Nephron progenitor cell (in vitro differentiated cells): ENCODE data around the gene CDH11.

Experiments used
- DNase-seq: peaks from one replicate; pipeline ENCODE4 v3.0.0; 2021
- H3K27ac Mint-ChIP-seq: 2 replicates; pipeline ENCODE4 v1.8.0; 2021; ENCODE audit warnings: mild to moderate bottlenecking, moderate library complexity, mixed read lengths
- H3K27me3 Mint-ChIP-seq: 2 replicates; pipeline ENCODE4 v1.8.0; 2021; ENCODE audit warnings: mild to moderate bottlenecking, low read depth, mixed read lengths; ENCODE audit not compliant: poor library complexity
- H3K36me3 Mint-ChIP-seq: 2 replicates; pipeline ENCODE4 v1.8.0; 2021; ENCODE audit warnings: low read depth, mixed read lengths
- H3K4me1 Mint-ChIP-seq: 2 replicates; pipeline ENCODE4 v1.8.0; 2021; ENCODE audit warnings: mixed read lengths
- H3K4me3 Mint-ChIP-seq: 2 replicates; pipeline ENCODE4 v1.8.0; 2021; ENCODE audit warnings: mild to moderate bottlenecking, moderate library complexity, mixed read lengths
- H3K9me3 Mint-ChIP-seq: 2 replicates; pipeline ENCODE4 v1.8.0; 2021; ENCODE audit warnings: mild to moderate bottlenecking, moderate library complexity, mixed read lengths
- TF ChIP-seq, protein P1 (sequence below): fragments of 200-600 bp; sonication (generic); IDR thresholded peaks from 2 replicates; pipeline ENCODE4 v1.5.0; 2021; ENCODE audit warnings: antibody characterized with exemption

The CDH11 gene

DNA sequence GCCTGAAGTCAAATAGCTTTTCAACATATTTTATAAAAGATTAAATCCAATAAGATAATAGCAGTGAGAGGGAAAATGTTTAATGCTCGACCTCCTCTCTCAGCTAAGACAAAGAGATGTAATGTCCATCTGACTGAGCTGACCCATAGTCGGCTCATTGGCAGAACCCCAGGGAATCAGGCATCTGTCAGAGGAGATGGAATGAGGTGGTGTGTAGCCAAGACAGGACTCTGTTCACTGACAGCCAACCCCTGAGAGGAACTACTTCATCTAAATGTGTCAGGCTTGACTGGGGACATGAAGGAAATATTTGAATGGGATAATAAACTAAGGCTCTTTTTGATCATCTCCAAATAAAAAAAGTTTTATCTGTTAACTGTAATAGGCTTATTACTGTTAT lies 188.0 kb downstream of the CDH11 start:
- Mint-ChIP-seq H3K36me3 (no peaks in the 10 kb centered on the region), H3K4me1 (peaks cover 7% of the 10 kb centered on the region), H3K27ac (no peak overlapping the region), H3K27me3 (no peaks in the 10 kb centered on the region), H3K9me3 (peaks cover 1% of the 10 kb centered on the region), H3K4me3 (no peak overlapping the region)
- TF ChIP-seq, protein P1, sequence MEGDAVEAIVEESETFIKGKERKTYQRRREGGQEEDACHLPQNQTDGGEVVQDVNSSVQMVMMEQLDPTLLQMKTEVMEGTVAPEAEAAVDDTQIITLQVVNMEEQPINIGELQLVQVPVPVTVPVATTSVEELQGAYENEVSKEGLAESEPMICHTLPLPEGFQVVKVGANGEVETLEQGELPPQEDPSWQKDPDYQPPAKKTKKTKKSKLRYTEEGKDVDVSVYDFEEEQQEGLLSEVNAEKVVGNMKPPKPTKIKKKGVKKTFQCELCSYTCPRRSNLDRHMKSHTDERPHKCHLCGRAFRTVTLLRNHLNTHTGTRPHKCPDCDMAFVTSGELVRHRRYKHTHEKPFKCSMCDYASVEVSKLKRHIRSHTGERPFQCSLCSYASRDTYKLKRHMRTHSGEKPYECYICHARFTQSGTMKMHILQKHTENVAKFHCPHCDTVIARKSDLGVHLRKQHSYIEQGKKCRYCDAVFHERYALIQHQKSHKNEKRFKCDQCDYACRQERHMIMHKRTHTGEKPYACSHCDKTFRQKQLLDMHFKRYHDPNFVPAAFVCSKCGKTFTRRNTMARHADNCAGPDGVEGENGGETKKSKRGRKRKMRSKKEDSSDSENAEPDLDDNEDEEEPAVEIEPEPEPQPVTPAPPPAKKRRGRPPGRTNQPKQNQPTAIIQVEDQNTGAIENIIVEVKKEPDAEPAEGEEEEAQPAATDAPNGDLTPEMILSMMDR = no peak
- DNase-seq = no peak

DNA sequence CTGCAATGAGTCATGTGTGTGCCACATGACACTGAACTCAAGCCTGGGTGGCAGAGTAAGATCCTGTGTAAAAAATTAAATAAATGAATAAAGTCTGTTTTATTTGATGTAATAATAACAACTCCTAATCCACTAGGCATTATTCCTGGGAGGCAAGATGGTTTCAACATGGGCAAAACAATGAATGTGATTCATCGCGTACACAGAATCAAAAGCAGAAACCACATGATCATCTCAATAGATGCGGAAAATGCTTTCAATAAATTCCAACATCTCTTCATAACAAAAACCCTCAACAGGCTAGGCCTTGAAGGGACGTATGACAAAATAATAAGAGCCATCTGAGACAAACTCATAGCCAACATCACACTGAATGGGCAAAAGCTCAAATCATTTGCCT lies 195.4 kb downstream of the CDH11 start:
- Mint-ChIP-seq H3K36me3 (peaks cover 9% of the 10 kb centered on the region), H3K9me3 (peaks cover 29% of the 10 kb centered on the region), H3K4me1 (no peaks in the 10 kb centered on the region), H3K27me3 (peaks cover 10% of the 10 kb centered on the region), H3K4me3 (no peak overlapping the region), H3K27ac (no peak overlapping the region)
- TF ChIP-seq, protein P1 = no peak
- DNase-seq = no peak

DNA sequence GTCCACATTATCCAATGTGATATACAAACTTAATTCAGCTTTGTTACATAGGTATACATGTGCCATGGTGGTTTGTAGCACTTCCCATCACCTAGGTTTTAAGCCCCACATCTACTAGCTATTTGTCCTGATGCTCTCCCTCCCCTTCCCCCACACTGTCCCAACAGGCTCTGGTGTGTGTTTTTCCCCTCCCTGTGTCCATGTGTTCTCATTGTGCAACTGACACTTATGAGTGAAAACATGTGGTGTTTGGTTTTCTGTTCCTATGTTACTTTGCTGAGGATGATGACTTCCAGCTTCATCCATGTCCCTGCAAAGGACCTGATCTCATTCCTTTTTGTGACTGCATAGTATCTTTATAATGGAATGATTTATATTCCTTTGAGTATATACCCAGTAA lies 196.7 kb downstream of the CDH11 start:
- peaks cover 9% of the 10 kb centered on the region for H3K36me3 Mint-ChIP-seq
- H3K27ac Mint-ChIP-seq = no peak overlapping the region
- peaks cover 29% of the 10 kb centered on the region for H3K9me3 Mint-ChIP-seq
- no peaks in the 10 kb centered on the region for H3K4me1 Mint-ChIP-seq
- peaks cover 13% of the 10 kb centered on the region for H3K27me3 Mint-ChIP-seq
- TF ChIP-seq, protein P1 = no peak
- no peak for DNase-seq
- H3K4me3 Mint-ChIP-seq = no peak overlapping the region

DNA sequence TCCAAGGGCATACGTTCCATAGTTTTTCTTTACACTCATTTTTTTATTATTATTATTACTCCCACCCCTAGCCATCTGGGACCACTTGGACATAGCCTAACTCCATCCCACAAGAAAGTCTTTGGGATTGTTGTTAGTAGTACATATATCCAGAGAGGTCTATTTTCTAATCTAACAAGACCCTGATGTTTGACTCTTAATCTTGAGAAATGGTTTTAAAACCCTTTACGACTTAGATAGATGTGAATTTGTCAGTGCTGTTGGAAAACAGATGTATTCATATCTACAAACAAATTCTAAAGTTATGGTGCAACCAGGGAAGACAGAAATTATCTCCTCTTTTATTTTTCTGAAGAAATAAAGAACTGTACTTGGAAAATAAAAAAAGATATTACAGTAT lies 197.8 kb downstream of the CDH11 start:
- TF ChIP-seq, protein P1 = no peak
- H3K4me3 Mint-ChIP-seq = no peak overlapping the region
- DNase-seq = no peak
- H3K9me3 Mint-ChIP-seq = peaks cover 29% of the 10 kb centered on the region
- peaks cover 13% of the 10 kb centered on the region for H3K27me3 Mint-ChIP-seq
- no peak overlapping the region for H3K27ac Mint-ChIP-seq
- no peaks in the 10 kb centered on the region for H3K4me1 Mint-ChIP-seq
- H3K36me3 Mint-ChIP-seq = peaks cover 9% of the 10 kb centered on the region

DNA sequence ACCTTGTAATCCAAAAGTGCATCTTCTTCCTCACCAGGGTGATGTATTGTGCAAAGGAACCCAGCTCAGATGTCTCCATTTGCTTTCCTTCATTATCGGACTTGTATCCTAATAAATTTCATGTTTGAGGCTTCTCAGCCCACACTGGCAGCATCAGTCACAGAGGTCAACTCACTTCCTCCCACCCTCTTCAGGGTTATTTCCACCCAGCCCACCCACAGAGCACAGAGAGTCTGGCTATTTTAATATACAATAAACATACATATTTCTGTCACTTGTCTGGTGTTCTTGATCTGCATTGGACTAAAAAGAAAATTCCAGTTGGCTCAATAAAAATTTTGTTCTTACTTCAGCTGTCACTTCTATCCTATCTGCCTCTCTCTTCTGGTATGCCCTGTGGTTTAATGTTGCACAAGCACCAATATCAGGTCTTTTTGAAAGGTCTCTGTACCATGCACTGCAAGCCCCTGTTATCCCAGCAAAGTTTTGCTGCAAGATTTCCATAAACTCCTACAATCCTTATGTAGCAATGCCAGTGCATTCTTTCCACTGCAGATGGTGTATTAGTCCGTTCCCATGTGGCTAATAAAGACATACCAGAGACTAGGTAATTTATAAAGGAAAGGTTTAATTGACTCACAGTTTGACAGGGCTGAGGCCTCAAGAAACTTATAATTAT lies 201.8 kb downstream of the CDH11 start:
- Mint-ChIP-seq H3K36me3 (no peaks in the 10 kb centered on the region), H3K4me3 (no peak overlapping the region), H3K4me1 (no peaks in the 10 kb centered on the region), H3K27ac (no peak overlapping the region), H3K27me3 (peaks cover 13% of the 10 kb centered on the region), H3K9me3 (peaks cover 9% of the 10 kb centered on the region)
- DNase-seq = no peak
- TF ChIP-seq, protein P1 = no peak

DNA sequence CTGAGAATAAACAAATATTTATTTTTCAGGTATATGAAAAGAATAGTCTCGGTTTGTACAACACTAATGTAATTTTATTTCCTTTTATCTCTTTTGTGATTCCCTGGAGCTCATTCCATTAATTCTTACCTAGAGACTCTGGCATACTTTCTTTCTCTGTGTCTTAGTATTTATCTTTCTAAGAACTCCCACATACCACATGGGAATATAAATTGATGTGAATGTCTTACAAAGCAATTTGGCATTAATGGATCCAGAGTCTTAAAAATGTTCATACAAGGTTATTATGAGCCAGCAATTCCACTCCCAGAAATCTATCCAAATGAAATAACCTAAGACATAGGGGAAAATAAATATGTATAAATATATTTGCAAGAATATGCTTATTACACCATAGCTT lies 202.7 kb downstream of the CDH11 start:
- Mint-ChIP-seq H3K27me3 (peaks cover 13% of the 10 kb centered on the region), H3K9me3 (peaks cover 9% of the 10 kb centered on the region), H3K27ac (no peak overlapping the region), H3K4me3 (no peak overlapping the region), H3K4me1 (no peaks in the 10 kb centered on the region), H3K36me3 (no peaks in the 10 kb centered on the region)
- DNase-seq = no peak
- TF ChIP-seq, protein P1 = no peak
